Lung microvascular endothelial cell (primary cell): ENCODE measurements around the gene GON4L. TPM values are rescaled to one million over a fixed set of nuclear protein-coding genes. Genes with fewer than 3 reads are reported as not detected.
"Not testable (repeated sequence)": the region's sequence is repeated elsewhere in the genome, so short reads cannot be mapped to it uniquely, and the experiment has no call there.

Experiments
- DNase-seq, 2 donors: peaks; one replicate each; pipeline versions ENCODE4 v3.0.0 to v3.0.0-alpha.2; 2010; ENCODE audit warnings: low read depth in 2 of 2
- total RNA-seq: library from RNA; depleted of rRNA; stranded (reverse); fragments of >200 nt; gene quantifications from 2 replicates; pipeline ENCODE4 v1.2.1, GENCODE V29; 2014

Gene GON4L
- total RNA-seq, 1 donor from 2014 or later = 27.4 TPM

DNA sequence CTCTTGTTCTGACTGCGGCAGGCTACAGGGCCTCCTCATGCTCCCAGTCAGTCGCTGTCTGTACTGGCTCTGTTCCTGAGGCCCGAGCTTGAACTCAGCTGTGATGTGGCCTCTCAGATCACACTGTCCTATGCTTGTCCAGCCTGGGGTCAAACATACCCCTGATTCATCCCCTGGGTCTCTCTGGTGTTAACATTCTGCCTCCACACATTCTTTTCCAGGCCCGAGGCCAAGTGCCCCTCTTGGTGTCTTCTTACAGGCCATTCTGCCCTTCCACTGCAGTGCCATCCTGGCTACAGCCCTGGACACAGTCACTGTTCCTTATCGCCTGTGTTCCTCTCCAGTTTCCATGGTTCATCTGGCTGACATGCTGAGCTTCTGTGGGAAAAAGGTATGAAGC is 108.9 kb downstream of the GON4L start:
- DNase-seq = not testable (repeated sequence)

DNA sequence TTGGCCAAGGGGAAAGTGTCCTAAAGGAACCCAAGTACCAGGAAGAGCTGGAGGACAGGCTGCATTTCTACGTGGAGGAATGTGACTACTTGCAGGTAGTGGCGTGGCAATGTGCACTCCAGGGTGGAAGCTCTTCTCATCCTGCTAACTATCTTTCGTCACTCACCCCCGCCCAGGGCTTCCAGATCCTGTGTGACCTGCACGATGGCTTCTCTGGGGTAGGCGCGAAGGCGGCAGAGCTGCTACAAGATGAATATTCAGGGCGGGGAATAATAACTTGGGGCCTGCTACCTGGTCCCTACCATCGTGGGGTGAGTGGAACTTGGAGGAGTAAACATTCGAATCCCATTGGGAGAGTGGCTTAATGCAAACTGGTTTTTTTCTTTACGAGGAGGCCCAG is 109.4 kb downstream of the GON4L start:
- not testable (repeated sequence) for DNase-seq

DNA sequence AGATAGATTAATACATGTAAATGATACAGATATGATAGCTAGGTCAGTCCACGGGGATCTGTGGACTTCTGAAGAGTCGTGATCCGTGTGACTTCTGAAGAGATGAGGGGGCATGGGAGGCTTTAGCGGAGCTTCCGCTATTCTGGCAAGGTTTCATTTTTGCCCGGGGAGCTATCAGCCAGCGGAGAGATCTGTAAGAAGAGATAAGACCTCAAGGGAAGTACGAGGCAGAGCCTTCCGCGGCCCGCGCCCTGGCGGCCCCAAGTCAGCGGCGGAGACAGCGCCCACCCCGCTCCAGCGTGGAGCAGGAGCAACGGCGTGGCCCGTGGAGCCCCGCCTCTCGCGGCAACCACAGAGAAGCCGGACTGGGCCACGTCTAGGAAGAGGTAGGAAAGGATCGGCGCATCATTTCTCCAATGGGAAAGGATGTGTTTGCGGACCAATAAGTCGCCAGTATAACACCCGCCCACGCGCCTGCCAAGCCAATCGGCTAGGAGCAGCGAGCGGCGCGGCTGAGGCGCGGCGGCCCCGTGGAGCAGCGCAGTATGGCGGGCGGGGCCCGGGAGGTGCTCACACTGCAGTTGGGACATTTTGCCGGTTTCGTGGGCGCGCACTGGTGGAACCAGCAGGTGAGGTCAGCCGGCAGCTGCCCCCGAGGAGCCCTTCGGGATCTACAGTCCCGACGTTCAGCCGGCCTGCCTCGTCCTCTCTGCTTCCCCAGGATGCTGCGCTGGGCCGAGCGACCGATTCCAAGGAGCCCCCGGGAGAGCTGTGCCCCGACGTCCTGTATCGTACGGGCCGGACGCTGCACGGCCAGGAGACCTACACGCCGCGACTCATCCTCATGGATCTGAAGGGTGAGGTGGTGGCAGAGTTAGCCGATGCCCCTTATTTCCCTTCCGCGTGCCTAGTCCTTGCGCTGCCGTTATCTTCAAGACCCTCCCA is 111.5 kb downstream of the GON4L start:
- peak; percentile 97 to 98 for DNase-seq

DNA sequence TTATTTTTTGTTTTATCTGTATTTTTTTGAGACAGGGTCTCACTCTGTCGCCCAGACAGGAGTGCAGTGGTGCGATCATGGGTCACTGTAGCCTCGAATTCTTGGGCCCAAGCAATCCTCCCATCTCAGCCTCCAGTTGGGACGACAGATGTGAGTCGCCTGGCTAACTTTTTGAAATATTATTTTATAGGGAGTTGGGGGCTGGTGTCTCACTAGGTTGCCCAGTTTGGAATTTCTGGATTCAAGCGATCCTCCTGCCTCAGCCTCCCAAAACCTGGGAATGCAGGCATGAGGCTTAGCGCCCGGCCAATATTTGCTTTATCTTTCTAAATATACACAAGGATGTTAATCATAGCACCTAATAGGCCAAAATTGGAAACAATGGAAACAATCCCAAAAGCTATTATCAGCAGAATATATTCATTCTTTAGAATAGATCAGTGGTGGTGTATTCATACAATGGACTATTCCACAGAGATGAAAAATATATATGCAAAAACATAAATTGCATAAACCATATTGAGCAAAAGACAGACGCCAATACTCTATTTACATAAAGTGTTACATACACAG is 112.2 kb downstream of the GON4L start:
- DNase-seq = no peak

DNA sequence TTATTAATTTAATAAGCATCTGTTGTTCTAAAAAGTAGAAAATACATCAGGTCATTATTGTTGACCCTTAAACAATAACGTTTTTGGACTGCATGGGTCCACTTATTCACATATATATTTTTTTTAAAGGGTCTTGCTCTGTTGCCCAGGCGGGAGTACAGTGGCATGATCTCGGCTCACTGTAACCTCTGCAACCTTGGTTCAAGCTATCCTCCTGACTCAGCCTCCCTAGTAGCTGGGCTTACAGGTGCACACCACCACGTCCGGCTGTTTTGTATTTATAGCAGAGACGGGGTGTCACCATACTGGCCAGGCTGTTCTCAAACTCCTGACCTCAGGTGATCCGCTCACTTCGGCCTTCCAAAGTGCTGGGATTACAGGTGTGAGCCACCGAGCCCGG is 115.1 kb downstream of the GON4L start:
- DNase-seq = no peak

DNA sequence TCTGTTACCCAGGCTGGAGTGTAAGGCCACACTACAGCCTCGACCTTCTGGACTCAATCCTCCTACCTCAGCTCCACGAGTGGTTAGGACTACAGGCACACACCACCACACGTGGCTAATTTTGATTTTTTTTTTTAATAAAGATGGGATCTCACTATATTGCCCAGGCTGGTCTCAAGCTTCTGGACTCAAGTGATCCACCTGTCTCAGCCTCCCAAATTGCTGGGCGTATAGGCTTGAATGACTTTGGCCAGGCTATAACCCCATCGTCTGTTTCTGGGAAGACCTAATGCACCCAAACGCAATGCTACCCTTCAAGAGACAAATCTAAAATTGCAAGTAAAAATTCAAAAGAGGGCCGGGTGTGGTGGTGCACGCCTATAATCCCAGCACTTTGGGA is 116.0 kb downstream of the GON4L start:
- DNase-seq = no peak

DNA sequence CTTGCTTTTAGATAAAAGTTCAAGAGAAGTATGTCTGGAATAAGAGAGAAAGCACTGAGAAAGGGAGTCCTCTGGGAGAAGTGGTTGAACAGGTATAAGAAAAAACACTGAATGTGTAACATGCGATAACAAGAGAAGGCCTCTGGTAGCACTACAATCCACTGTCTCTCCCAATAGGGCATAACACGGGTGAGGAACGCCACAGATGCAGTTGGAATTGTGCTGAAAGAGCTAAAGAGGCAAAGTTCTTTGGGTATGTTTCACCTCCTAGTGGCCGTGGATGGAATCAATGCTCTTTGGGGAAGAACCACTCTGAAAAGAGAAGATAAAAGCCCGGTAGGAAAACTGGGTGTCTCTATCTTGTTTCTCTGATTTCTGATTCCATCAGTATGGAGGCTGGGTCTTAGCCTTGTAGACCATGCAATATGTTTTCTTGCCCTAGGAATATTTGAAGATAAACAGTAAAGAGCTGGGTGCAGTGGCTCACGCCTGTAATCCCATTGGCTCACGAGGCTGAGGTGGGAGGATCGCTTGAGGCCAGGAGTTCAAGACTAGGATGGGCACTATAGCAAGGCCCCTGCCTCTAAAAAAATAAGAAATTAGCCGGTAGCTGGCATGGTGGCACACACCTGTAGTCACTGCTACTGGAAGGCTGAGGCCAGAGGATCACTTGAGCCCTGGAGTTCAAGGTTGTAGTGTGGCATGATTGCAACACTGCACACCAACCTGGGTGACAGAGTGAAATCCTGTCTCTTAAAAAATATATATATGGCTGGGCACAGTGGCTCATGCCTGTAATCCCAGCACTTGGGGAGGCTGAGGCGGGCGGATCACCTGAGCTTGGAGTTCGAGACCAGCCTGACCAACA is 127.7 kb downstream of the GON4L start:
- peak; percentile 77 to 85 for DNase-seq

DNA sequence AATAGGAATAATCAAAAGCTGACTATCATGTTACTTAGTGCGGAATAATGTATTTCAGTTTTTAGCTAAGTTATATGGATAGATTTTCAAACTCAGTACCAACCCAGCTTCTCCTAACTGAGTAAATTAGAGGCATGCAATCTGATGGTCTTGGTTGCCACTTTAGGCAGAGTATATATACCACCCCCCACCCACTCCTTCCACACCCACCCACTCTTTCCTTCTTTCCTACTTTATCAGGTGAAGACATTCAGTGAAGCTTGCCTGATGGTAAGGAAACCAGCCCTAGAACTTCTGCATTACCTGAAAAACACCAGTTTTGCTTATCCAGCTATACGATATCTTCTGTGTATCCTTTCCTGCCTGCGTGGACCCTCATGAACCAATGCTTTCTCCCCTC is 131.9 kb downstream of the GON4L start:
- DNase-seq = no peak

DNA sequence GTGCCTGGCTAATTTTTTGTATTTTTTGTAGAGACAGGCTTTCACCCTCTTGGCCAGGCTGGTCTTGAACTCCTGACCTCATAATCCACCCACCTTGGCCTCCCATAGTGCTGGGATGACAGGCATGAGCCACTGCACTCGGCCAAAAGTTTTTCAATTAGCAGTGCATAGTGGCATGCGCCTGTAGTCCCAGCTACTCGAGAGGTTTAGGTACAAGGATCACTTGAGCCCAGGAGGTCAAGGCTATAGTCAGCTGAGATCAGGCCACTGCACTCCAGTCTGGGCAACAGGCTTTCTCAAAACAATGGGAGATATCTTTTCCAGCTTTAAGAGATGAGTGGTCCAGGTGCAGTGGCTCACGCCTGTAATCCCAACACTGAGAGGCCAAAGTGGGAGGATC is 137.3 kb downstream of the GON4L start:
- no peak for DNase-seq

DNA sequence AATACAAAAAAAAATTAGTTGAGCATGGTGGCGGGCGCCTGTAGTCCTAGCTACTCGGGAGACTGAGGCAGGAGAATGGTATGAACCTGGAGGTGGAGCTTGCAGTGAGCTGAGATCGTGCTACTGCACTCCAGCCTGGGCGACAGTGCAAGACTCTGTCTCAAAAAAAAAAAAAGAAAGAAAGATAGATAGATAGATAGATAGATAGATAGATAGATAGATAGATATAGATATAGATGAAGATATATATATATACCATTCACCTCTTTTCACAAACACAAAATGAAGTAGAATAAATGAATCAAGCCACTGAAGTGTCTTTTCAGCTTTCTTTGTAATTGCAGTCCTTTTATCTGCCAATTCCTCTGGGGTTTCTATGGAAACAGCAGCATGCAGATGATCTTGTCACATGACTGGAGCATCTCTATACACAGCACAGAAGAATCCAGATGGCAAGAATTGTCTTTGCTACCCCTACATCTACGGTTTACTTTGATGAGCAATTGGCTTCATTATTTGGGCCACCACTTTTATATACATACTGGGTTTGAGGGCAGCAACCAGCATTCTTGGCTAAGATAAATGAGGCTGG is 138.4 kb downstream of the GON4L start:
- DNase-seq = not testable (repeated sequence)

DNA sequence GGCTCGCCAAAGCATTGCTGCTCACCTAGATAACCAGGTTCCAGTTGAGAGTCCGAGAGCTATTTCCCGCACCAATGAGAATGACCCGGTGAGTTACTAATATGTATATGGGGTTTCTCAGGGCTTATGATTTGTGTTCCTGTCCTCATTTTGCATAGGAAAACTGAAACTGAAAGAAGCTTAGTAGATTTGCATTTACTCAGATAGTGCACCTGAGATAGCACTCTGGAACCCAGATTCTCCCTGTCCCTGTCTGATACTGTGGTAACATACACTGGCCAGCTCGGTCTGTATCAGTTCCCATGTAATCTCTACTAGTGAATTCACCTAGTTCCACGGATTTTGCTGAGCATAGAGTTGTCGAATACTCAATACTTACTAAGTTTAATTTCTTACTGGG is 140.0 kb downstream of the GON4L start:
- no peak for DNase-seq

DNA sequence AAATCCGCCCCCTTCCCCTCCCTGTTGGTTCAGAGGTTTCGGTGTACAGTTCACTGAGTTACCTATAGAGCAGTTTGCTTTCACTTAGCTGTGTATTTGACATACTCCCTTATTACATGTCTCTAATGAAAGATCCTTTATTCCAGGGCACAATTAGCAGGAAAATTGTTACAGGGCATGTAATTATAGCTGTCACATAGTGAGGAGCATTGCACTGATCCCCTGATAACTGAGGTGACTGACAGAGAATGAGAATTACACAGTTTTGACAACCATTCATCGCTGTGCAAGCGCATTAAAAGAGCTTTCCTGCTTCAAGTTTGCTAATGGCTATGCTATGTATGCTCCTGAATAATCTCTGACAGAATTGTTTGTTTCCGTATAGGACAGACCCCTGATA is 141.2 kb downstream of the GON4L start:
- no peak for DNase-seq

DNA sequence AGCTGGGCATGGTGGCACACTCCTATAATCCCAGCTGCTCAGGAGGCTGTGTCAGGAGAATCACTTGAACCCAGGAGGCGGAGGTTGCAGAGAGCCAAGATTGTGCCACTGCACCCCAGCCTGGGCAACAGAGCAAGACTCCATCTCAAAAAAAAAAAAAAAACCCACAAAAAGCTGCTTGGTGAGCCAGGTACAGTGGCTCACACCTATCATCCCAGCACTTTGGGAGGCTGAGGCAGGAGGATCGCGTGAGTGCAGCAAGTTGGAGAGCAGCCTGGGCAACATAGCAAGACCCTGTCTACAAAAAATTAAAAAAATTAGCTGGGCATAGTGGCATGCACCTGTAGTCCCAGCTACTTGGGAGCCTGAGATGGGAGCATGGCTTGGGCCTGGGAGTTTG is 142.0 kb downstream of the GON4L start:
- DNase-seq = not testable (repeated sequence)

DNA sequence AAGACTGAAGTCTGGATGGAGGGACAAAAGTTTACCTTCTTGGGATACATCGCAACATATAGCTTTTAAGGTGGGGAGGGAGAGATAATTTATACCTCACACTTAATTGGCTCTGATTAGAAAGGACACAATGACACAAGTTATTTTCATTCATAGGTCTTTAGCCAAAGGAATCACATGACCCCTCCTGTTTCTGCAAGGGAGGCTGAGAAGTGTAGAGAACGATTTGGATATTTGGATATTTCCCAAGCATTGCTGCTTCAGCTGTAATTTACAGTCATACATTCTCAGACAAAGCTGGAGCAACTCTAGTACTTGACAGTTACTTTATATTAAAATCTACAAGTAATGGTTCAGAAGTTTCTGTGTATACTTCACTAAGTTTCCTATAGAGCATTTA is 143.9 kb downstream of the GON4L start:
- no peak for DNase-seq

DNA sequence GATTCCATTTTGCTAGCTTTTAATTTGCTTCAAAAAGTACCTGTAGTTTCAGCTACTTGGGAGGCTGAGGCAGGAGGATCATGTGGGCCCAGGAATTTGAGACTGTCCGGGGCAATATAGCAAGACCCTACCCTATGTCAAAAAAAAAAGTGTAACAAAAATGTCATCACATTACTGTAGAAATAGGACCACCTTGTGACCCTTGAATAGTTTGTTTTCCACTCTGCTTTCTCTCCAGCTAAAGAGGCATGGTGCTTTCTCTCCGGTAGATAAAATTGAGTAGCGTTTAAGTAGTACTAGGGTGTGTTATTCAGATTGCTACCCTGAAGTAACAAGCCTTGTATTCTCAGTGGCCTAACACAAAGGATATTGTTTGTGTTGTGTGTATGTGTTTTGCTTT is 144.4 kb downstream of the GON4L start:
- peak; percentile 27 to 36 for DNase-seq

DNA sequence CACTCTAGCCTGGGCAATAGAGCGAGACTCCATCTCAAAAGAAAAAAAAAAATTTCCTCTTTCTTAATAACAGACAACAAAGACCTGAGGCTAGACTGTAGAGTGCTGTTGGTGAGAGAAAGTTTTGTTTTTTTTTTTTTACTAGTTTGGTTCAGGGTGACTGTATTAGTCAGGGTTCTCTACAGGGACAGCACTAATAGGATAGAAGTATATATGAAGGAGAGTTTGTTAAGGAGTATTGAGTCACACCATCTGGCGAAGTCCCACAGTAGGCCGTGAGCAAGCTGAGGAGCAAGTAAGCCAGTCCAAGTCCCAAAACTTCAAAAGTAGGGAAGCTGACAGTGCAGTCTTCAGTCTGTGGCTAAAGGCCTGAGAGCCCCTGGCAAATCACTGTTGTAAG is 145.6 kb downstream of the GON4L start:
- not testable (repeated sequence) for DNase-seq

DNA sequence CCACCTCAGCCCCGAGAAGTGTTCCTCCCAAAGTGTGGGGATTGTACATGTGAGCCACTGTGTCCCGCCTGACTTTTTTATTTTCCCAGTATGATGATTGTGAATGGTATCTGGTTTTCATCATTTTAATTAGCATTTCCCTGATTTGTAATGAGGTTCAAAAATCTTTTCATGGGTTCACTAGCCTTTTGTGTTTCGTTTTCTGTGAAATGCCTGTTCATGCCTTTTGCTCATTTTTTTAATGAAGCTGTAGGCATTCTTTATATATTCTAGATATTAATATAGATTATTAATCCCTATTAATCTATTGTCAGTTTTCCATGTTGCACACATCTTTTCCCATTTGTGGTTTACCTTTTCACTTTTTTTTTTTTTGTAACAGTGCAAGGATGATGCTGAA is 147.6 kb downstream of the GON4L start:
- no peak for DNase-seq

DNA sequence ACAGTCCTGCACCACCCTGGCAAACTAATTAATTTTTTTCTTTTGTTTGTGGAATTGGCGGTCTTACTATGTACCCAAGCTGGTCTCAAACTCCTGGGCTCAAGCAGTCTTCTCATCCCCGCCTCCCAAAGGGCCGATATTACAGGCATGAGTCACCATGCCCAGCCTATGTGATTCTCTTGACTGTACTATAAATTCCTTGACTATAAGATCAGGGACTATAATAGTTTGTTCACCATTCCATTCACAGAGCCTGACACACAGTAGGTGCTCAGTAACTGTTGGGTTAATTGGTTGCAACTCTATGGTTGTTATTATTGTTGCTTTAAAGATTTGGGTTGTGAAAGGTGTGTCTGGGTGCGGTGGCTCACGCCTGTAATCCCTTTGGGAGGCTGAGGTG is 150.9 kb downstream of the GON4L start:
- DNase-seq = peak in 1 of 2 donors; percentile 52

DNA sequence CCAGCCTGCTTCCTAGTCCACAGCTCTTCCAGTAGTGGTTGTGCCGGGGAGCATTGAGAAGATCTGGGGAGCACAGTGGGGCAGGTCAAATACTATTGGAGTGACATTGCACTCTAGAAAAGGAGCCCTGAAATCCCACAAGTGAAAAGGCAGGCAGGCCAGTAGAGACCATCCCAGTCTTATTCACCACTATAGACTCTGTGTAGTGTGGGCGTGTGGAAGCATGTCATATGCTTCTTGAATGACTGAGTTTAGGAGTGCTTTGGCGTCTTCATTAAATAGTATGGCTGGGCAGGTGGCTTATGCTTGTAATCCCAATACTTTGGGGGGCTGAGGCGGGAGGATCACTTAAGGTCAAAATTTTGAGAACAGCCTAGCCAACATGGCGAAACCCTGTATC is 152.6 kb downstream of the GON4L start:
- not testable (repeated sequence) for DNase-seq

DNA sequence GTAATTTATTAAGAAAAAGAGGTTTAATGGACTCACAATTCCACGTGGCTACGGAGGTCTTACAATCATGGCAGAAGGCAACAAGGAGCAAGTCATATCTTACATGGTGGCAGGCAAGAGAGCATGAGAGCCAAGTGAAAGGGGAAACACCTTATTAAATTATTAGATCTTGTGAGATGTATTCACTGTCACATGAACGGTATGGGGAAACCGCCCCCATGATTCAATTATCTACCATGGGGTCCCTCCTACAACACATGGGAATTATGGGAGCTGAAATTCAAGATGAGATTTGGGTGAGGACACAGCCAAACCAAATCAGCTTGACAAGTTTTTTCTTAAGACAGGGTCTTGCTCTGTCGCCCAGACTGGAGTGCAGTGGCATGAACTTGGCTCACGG is 153.8 kb downstream of the GON4L start:
- no peak for DNase-seq

DNA sequence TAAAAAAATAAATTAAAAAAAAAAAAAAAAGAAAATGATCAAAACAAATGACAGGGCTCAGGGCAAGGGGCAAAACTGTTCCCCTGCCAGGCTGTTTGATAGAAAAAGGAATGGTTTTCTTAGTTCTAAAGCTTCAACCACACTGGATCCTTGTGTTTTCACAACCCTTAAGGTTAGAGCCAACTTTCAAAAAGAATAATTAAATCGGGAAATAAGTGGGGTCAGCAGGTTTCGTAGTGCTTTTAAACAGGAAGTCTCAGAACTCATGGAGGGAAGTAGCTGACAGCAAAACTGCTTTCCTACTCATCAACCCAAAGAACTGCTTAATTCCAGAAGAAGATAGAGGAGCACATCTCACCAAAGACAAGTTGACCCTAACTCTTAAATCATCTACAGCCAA is 155.3 kb downstream of the GON4L start:
- not testable (repeated sequence) for DNase-seq
